ENCODE data around the gene SPATA33. TPM values are rescaled to one million over a fixed set of nuclear protein-coding genes. Genes with fewer than 3 reads are reported as not detected.
A peak's percentile ranks its signal among the peaks of the same experiment; 100 is the strongest.

SPATA33 gene
- total and polyA plus RNA-seq, 10 of the 15 experiments (the other 5 are each of a cell fraction or from before 2014, with no cell fraction given): 1.1 to 15.8 (median 7.6) TPM

GRCh38 chr16:89615176-89615575 is 42.5 kb upstream of the SPATA33 start:
- Histone ChIP-seq H2AFZ (ENCODE audit: control insufficient read depth, low read depth, low read length) (no peak overlapping the region), H3K4me1 (ENCODE audit: control insufficient read depth, insufficient read depth, low read length) (no peaks in the 10 kb centered on the region), H3K79me2 (ENCODE audit: control insufficient read depth, insufficient read depth, low read length) (no peaks in the 10 kb centered on the region), H4K20me1 (ENCODE audit: control insufficient read depth, insufficient read depth) (no peaks in the 10 kb centered on the region), H3K9ac (ENCODE audit: control insufficient read depth, insufficient read depth, low read length) (no peak overlapping the region), H3K4me3 (no peak overlapping the region), H3K4me2 (ENCODE audit: control insufficient read depth, insufficient read depth) (no peak overlapping the region), H3K9me3 (replicated peaks; ENCODE audit: control insufficient read depth, insufficient read depth, low read length) (no peaks in the 10 kb centered on the region), H3K27ac (ENCODE audit: control insufficient read depth, insufficient read depth) (no peak overlapping the region), H3K36me3 (ENCODE audit: control insufficient read depth in 2 of 2, insufficient read depth in 2 of 2, low read length in 1 of 2) (no peaks in the 10 kb centered on the region), H3K27me3 (replicated peaks in 1 of 2; ENCODE audit: control insufficient read depth in 2 of 2, insufficient read depth in 2 of 2, low read length in 1 of 2) (no peaks in the 10 kb centered on the region)
- ATAC-seq: no peak; the same call in 1 of the 3 replicates
- TF ChIP-seq MYC (IDR thresholded peaks at IDR 0.05; ENCODE audit: insufficient read depth, insufficient read length, insufficient replicate concordance, low read length, severe bottlenecking): no peak
- no peak for TF ChIP-seq PAX8 (IDR thresholded peaks at IDR 0.05)
- no peak for TF ChIP-seq NRF1 (conservative IDR thresholded peaks at IDR 0.05; ENCODE audit: low read depth, low read length)
- TF ChIP-seq RAD51 (IDR thresholded peaks at IDR 0.05): no peak
- CTCF ChIA-PET: interaction anchor here (1.0 to 1.7 kb wide), 7 partner anchors 13 to 250 kb away, joined by 3 to 6 read pairs (median 4); no protein-coding TSS in a partner anchor
- no peak for FAIRE-seq
- BruUV-seq (replicated peaks): no TSS peak
- POLR2A ChIA-PET: no interaction called here
- in situ Hi-C loops (cut with MboI): no loop called here
- SMC1A ChIA-PET (ENCODE audit: uncharacterized antibody, unreplicated experiment): interaction anchor here (1.3 kb wide), 2 partner anchors 85 to 245 kb away, joined by 3 read pairs; no protein-coding TSS in a partner anchor
- RAD21 ChIA-PET (ENCODE audit: unreplicated experiment): no interaction called here
- 58% methylated on average over 12 of the region's 13 CpGs for WGBS (ENCODE audit: insufficient coverage, insufficient replicate concordance, low lambda C conversion rate, missing lambda C conversion rate)
- DNase-seq (ENCODE audit: low read depth, low spot score): no peak
- intact Hi-C loops (cut with micrococcal nuclease; ENCODE audit: unreplicated experiment): no loop called here

GRCh38 chr16:89615596-89616090 is 42.0 kb upstream of the SPATA33 start:
- ChIA-PET SMC1A (ENCODE audit: uncharacterized antibody, unreplicated experiment) (interaction anchor here (1.3 kb wide), 1 partner anchor 85 kb away, joined by 3 read pairs; no protein-coding TSS in a partner anchor), RAD21 (ENCODE audit: unreplicated experiment) (no interaction called here), POLR2A (no interaction called here), CTCF (interaction anchor here (1.0 to 1.7 kb wide), 4 partner anchors 17 to 250 kb away, joined by 4 to 6 read pairs (median 5); no protein-coding TSS in a partner anchor)
- Histone ChIP-seq H3K9me3 (replicated peaks; ENCODE audit: control insufficient read depth, insufficient read depth, low read length) (no peaks in the 10 kb centered on the region), H3K4me2 (ENCODE audit: control insufficient read depth, insufficient read depth) (no peak overlapping the region), H2AFZ (ENCODE audit: control insufficient read depth, low read depth, low read length) (no peak overlapping the region), H3K9ac (ENCODE audit: control insufficient read depth, insufficient read depth, low read length) (no peak overlapping the region), H3K4me3 (no peak overlapping the region), H3K27me3 (replicated peaks in 1 of 2; ENCODE audit: control insufficient read depth in 2 of 2, insufficient read depth in 2 of 2, low read length in 1 of 2) (no peaks in the 10 kb centered on the region), H3K79me2 (ENCODE audit: control insufficient read depth, insufficient read depth, low read length) (no peaks in the 10 kb centered on the region), H3K27ac (ENCODE audit: control insufficient read depth, insufficient read depth) (no peak overlapping the region), H3K4me1 (ENCODE audit: control insufficient read depth, insufficient read depth, low read length) (no peaks in the 10 kb centered on the region), H3K36me3 (ENCODE audit: control insufficient read depth in 2 of 2, insufficient read depth in 2 of 2, low read length in 1 of 2) (no peaks in the 10 kb centered on the region), H4K20me1 (ENCODE audit: control insufficient read depth, insufficient read depth) (no peaks in the 10 kb centered on the region)
- ATAC-seq: peak; percentile 76
- BruUV-seq (replicated peaks): no TSS peak
- intact Hi-C loops (cut with micrococcal nuclease; ENCODE audit: unreplicated experiment): no loop called here
- 53% methylated on average over 17 of the region's 17 CpGs for WGBS (ENCODE audit: insufficient coverage, insufficient replicate concordance, low lambda C conversion rate, missing lambda C conversion rate)
- TF ChIP-seq SMC3 (IDR thresholded peaks at IDR 0.05; ENCODE audit: borderline replicate concordance, low read length) (peak; percentile 26; the same call in 1 of the 2 replicates), PBX3 (IDR thresholded peaks at IDR 0.05; ENCODE audit: insufficient replicate concordance, low read depth, low read length) (no peak), RAD21 (IDR thresholded peaks at IDR 0.05; ENCODE audit: insufficient read depth, low read depth, low read length) (0 out of 2 replicates have a peak, but pooled peaks have one; percentile 23)
- TF ChIP-seq, protein P1, sequence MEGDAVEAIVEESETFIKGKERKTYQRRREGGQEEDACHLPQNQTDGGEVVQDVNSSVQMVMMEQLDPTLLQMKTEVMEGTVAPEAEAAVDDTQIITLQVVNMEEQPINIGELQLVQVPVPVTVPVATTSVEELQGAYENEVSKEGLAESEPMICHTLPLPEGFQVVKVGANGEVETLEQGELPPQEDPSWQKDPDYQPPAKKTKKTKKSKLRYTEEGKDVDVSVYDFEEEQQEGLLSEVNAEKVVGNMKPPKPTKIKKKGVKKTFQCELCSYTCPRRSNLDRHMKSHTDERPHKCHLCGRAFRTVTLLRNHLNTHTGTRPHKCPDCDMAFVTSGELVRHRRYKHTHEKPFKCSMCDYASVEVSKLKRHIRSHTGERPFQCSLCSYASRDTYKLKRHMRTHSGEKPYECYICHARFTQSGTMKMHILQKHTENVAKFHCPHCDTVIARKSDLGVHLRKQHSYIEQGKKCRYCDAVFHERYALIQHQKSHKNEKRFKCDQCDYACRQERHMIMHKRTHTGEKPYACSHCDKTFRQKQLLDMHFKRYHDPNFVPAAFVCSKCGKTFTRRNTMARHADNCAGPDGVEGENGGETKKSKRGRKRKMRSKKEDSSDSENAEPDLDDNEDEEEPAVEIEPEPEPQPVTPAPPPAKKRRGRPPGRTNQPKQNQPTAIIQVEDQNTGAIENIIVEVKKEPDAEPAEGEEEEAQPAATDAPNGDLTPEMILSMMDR (IDR thresholded peaks at IDR 0.05 in 2 of 3, conservative IDR thresholded peaks at IDR 0.05 in 1 of 3; ENCODE audit: control insufficient read depth in 2 of 3, extremely low read depth in 1 of 3, insufficient read depth in 1 of 3, low read depth in 3 of 3, low read length in 3 of 3): peak; percentile 39 to 73 (median 53)
- in situ Hi-C loops (cut with MboI): no loop called here
- DNase-seq (ENCODE audit: low read depth, low spot score): no peak
- FAIRE-seq: no peak

All from GM12878 (cell line).